MM.1S (cell line): ENCODE measurements around the gene HTR1D.

Source experiments
- DNase-seq: peaks from one replicate; pipeline ENCODE4 v3.0.0-alpha.2; 2015
- H2AFZ ChIP-seq: fragments of 300-600 bp; sonication (generic); 2 replicates; pipeline ENCODE4 v1.6.0; 2016; ENCODE audit warnings: antibody characterized with exemption, low read length
- H3F3A ChIP-seq: fragments of 300-600 bp; sonication (generic); 2 replicates; pipeline ENCODE4 v1.6.1; 2016; ENCODE audit warnings: mild to moderate bottlenecking, antibody characterized with exemption, low read length, moderate library complexity, mixed read lengths; ENCODE audit not compliant: insufficient read depth
- H3K27ac ChIP-seq: fragments of 300-600 bp; sonication (generic); 2 replicates; pipeline ENCODE4 v1.5.1; 2016; ENCODE audit warnings: mild to moderate bottlenecking, low read length
- H3K27me3 ChIP-seq: fragments of 300-600 bp; sonication (generic); replicated peaks from 2 replicates; pipeline ENCODE4 v1.6.0; 2016; ENCODE audit warnings: low read length; ENCODE audit not compliant: insufficient read depth
- H3K36me3 ChIP-seq: fragments of 300-600 bp; sonication (generic); replicated peaks from 2 replicates; pipeline ENCODE4 v1.6.1; 2016; ENCODE audit warnings: mild to moderate bottlenecking, low read length, mixed read lengths; ENCODE audit not compliant: insufficient read depth
- H3K4me1 ChIP-seq: fragments of 300-600 bp; sonication (generic); 2 replicates; pipeline ENCODE4 v1.6.1; 2016; ENCODE audit warnings: low read length, mixed read lengths
- H3K4me2 ChIP-seq: fragments of 300-600 bp; sonication (generic); 2 replicates; pipeline ENCODE4 v1.6.0; 2016; ENCODE audit warnings: low read depth, low read length
- H3K4me3 ChIP-seq: fragments of 300-600 bp; sonication (generic); 2 replicates; pipeline ENCODE4 v1.5.1; 2016; ENCODE audit warnings: low read length, mixed read lengths
- H3K79me2 ChIP-seq: fragments of 300-600 bp; sonication (generic); 2 replicates; pipeline ENCODE4 v1.6.1; 2016; ENCODE audit warnings: mixed run types, low read length, mixed read lengths
- H3K9ac ChIP-seq: fragments of 300-600 bp; sonication (generic); 2 replicates; pipeline ENCODE4 v1.6.1; 2016; ENCODE audit warnings: low read length, mixed read lengths
- H3K9me2 ChIP-seq: fragments of 300-600 bp; sonication (generic); replicated peaks from 2 replicates; pipeline ENCODE4 v1.6.1; 2016; ENCODE audit warnings: mild to moderate bottlenecking, low read length, mixed read lengths; ENCODE audit not compliant: insufficient read depth
- H3K9me3 ChIP-seq: fragments of 300-600 bp; sonication (generic); replicated peaks from 2 replicates; pipeline ENCODE4 v1.6.1; 2016; ENCODE audit warnings: mild to moderate bottlenecking, low read length, mixed read lengths; ENCODE audit not compliant: insufficient read depth
- H4K20me1 ChIP-seq: fragments of 300-600 bp; sonication (generic); 2 replicates; pipeline ENCODE4 v1.6.1; 2016; ENCODE audit warnings: mild to moderate bottlenecking, low read length, moderate library complexity, mixed read lengths; ENCODE audit not compliant: insufficient read depth
- CTCF ChIP-seq: fragments of 300-600 bp; sonication (generic); IDR thresholded peaks from 2 replicates; pipeline ENCODE4 v1.5.1; 2016; ENCODE audit warnings: antibody characterized with exemption, low read length, mixed read lengths
- EZH2 ChIP-seq: fragments of 300-600 bp; sonication (generic); optimal IDR thresholded peaks from 2 replicates; pipeline ENCODE3; 2017; ENCODE audit warnings: low read depth, mild to moderate bottlenecking, antibody characterized with exemption, low read length, mixed read lengths
- EZH2phosphoT487 ChIP-seq: fragments of 300-600 bp; sonication (generic); IDR thresholded peaks from 2 replicates; pipeline ENCODE4 v1.6.1; 2018; ENCODE audit warnings: antibody characterized with exemption, low read length

HTR1D gene

GRCh38 chr1:23222742-23223141 is 5.4 kb upstream of the HTR1D start:
- no peaks in the 10 kb centered on the region for H3K36me3 ChIP-seq
- no peak overlapping the region for H3K9ac ChIP-seq
- TF ChIP-seq EZH2phosphoT487 (no peak), EZH2 (no peak), CTCF (no peak)
- no peaks in the 10 kb centered on the region for H4K20me1 ChIP-seq
- no peaks in the 10 kb centered on the region for H3F3A ChIP-seq
- no peaks in the 10 kb centered on the region for H3K4me1 ChIP-seq
- no peaks in the 10 kb centered on the region for H3K9me2 ChIP-seq
- no peak overlapping the region for H3K4me2 ChIP-seq
- DNase-seq = no peak
- H3K27ac ChIP-seq = no peak overlapping the region
- H3K27me3 ChIP-seq = peaks cover 17% of the 10 kb centered on the region
- no peaks in the 10 kb centered on the region for H3K79me2 ChIP-seq
- H3K4me3 ChIP-seq = no peak overlapping the region
- H3K9me3 ChIP-seq = no peaks in the 10 kb centered on the region
- no peak overlapping the region for H2AFZ ChIP-seq

GRCh38 chr1:23222331-23222730 is 5.0 kb upstream of the HTR1D start:
- H3K27me3 ChIP-seq = peaks cover 21% of the 10 kb centered on the region
- no peaks in the 10 kb centered on the region for H3K36me3 ChIP-seq
- no peak overlapping the region for H3K4me3 ChIP-seq
- no peaks in the 10 kb centered on the region for H4K20me1 ChIP-seq
- H2AFZ ChIP-seq = no peak overlapping the region
- no peak overlapping the region for H3K4me2 ChIP-seq
- H3K9me3 ChIP-seq = no peaks in the 10 kb centered on the region
- TF ChIP-seq EZH2phosphoT487 = no peak
- H3F3A ChIP-seq = no peaks in the 10 kb centered on the region
- no peak overlapping the region for H3K27ac ChIP-seq
- H3K79me2 ChIP-seq = no peaks in the 10 kb centered on the region
- H3K9me2 ChIP-seq = no peaks in the 10 kb centered on the region
- H3K9ac ChIP-seq = no peak overlapping the region
- H3K4me1 ChIP-seq = no peaks in the 10 kb centered on the region
- DNase-seq = no peak

- no peak for TF ChIP-seq EZH2phosphoT487
- no peak for TF ChIP-seq CTCF
- TF ChIP-seq EZH2 = no peak
- H3K4me3 ChIP-seq = no peak overlapping the region
- H3K79me2 ChIP-seq = no peaks in the 10 kb centered on the region
- H3K4me2 ChIP-seq = no peak overlapping the region
- no peak overlapping the region for H2AFZ ChIP-seq
- no peak for DNase-seq
- peaks cover 31% of the 10 kb centered on the region for H3K27me3 ChIP-seq
- no peaks in the 10 kb centered on the region for H3K36me3 ChIP-seq
- H3K9me3 ChIP-seq = no peaks in the 10 kb centered on the region
- H4K20me1 ChIP-seq = no peaks in the 10 kb centered on the region
- no peaks in the 10 kb centered on the region for H3K9me2 ChIP-seq
- no peaks in the 10 kb centered on the region for H3F3A ChIP-seq
- H3K27ac ChIP-seq = no peak overlapping the region
- no peak overlapping the region for H3K9ac ChIP-seq
- H3K4me1 ChIP-seq = no peaks in the 10 kb centered on the region
Measured at GRCh38 chr1:23221107-23221506, 3.8 kb upstream of the HTR1D start.

- H3F3A ChIP-seq = no peaks in the 10 kb centered on the region
- H3K4me2 ChIP-seq = peak overlapping the region; percentile 32; the same call in 1 of the 2 replicates
- H3K9ac ChIP-seq = no peak overlapping the region
- H3K27me3 ChIP-seq = peaks cover 38% of the 10 kb centered on the region
- no peaks in the 10 kb centered on the region for H3K4me1 ChIP-seq
- no peaks in the 10 kb centered on the region for H3K9me3 ChIP-seq
- H3K36me3 ChIP-seq = no peaks in the 10 kb centered on the region
- H3K79me2 ChIP-seq = no peaks in the 10 kb centered on the region
- DNase-seq = no peak
- no peak overlapping the region for H3K4me3 ChIP-seq
- TF ChIP-seq EZH2 (no peak), EZH2phosphoT487 (no peak), CTCF (peak; percentile 47)
- H2AFZ ChIP-seq = no peak overlapping the region
- H3K27ac ChIP-seq = no peak overlapping the region
- H4K20me1 ChIP-seq = no peaks in the 10 kb centered on the region
- no peaks in the 10 kb centered on the region for H3K9me2 ChIP-seq
Measured at GRCh38 chr1:23216771-23217420, 406 bp downstream of the HTR1D start.
